K562 (cell line): ENCODE measurements around the gene SDHAF1. TPM values are rescaled to one million over a fixed set of nuclear protein-coding genes. Genes with fewer than 3 reads are reported as not detected.

Source experiments
- ATAC-seq: fragments of 200-7000 bp; cut with Tn5 transposase; 3 replicates; pipeline ENCODE4 v1.9.1; 2020; ENCODE audit warnings: moderate library complexity
- BruUV-seq: library from RNA; stranded (reverse); fragments of 400-500 nt; replicated peaks from 2 replicates; lab custom pipeline; 2021; lab: Mats Ljungman, UMichigan
- CTCF ChIA-PET: fragments of 300-600 bp; formaldehyde crosslinking; extraction: SDS; loops from one replicate; lab custom pipeline; 2021; ENCODE audit warnings: low intra/inter-chr PET ratio; lab: Yijun Ruan, JAX
- POLR2A ChIA-PET: fragments of 300-600, 350-650 bp; sonication (Branson Sonifier 250); formaldehyde crosslinking; extraction: SDS; loops from one replicate; lab custom pipeline; 2021; ENCODE audit warnings: antibody characterized with exemption, inconsistent platforms; lab: Yijun Ruan, JAX
- DNase-seq, 4 experiments: peaks; one replicate each; pipeline versions ENCODE4 v3.0.0 to v3.0.0-alpha.2; 2011 to 2018; ENCODE audit warnings: low spot score in 3 of 4, mixed read lengths in 3 of 4; ENCODE audit errors: extremely low read depth in 1 of 4
- FAIRE-seq: peaks from 2 replicates; lab custom pipeline; 2011; peaks lifted over from hg19 to GRCh38; lab: Jason Lieb, UNC
- H2AFZ ChIP-seq: 2 replicates; pipeline ENCODE4 v1.6.0; 2011; ENCODE audit warnings: low read depth, low read length, control low read depth, inconsistent platforms
- H3K27ac ChIP-seq: fragments of 200-600 bp; 3 replicates; pipeline ENCODE4 v1.8.0; 2011; ENCODE audit warnings: low read depth, mild to moderate bottlenecking, control low read depth, inconsistent platforms, low read length, moderate library complexity, mixed read lengths; ENCODE audit errors: extremely low read depth
- H3K27me3 ChIP-seq, 2 experiments: fragments of 300-600 bp in 1 of 2; 2 replicates in 1 of 2; 3 replicates in 1 of 2; pipeline versions ENCODE4 v1.6.0 to v1.8.0; 2011; ENCODE audit warnings: inconsistent platforms in 2 of 2, low read length in 2 of 2, mild to moderate bottlenecking in 1 of 2, mixed read lengths in 1 of 2, moderate library complexity in 1 of 2; ENCODE audit not compliant: control insufficient read depth in 2 of 2, insufficient read depth in 2 of 2
- H3K36me3 ChIP-seq: fragments of 300-600 bp; 3 replicates; pipeline ENCODE4 v1.8.0; 2011; ENCODE audit warnings: mild to moderate bottlenecking, low read length, inconsistent platforms; ENCODE audit not compliant: control insufficient read depth, insufficient read depth
- H3K4me1 ChIP-seq, 2 experiments: fragments of 200-600 bp in 1 of 2; replicated peaks in 1 of 2; 2 replicates in 1 of 2; 3 replicates in 1 of 2; pipeline versions ENCODE4 v1.5.1 to v1.8.0; 2011; ENCODE audit warnings: inconsistent platforms in 2 of 2, low read length in 2 of 2, mild to moderate bottlenecking in 1 of 2, mixed read lengths in 1 of 2, moderate library complexity in 1 of 2; ENCODE audit not compliant: control insufficient read depth in 2 of 2, insufficient read depth in 2 of 2
- H3K4me2 ChIP-seq: 2 replicates; pipeline ENCODE4 v1.6.1; 2011; ENCODE audit warnings: low read length, control low read depth, inconsistent platforms, mixed read lengths; ENCODE audit not compliant: insufficient read depth
- H3K4me3 ChIP-seq: fragments of 200-600 bp; sonication (generic), shearing (Covaris generic); 2 replicates; pipeline ENCODE4 v1.5.1; 2016; ENCODE audit warnings: control low read depth, inconsistent platforms
- H3K79me2 ChIP-seq: fragments of 200-600 bp; 3 replicates; pipeline ENCODE4 v1.8.0; 2011; ENCODE audit warnings: low read length, inconsistent platforms; ENCODE audit not compliant: control insufficient read depth, insufficient read depth
- H3K9ac ChIP-seq, 2 experiments: 2 replicates each; pipeline versions ENCODE4 v1.6.0 to v1.6.1; 2011; ENCODE audit warnings: low read depth in 2 of 2, low read length in 2 of 2, control low read depth in 1 of 2, inconsistent platforms in 1 of 2, mild to moderate bottlenecking in 1 of 2, mixed read lengths in 1 of 2; ENCODE audit not compliant: insufficient read depth in 1 of 2
- H3K9me1 ChIP-seq: one replicate; pipeline ENCODE4 v1.6.0; 2011; ENCODE audit warnings: inconsistent platforms, mild to moderate bottlenecking, low read length, moderate library complexity; ENCODE audit not compliant: control insufficient read depth, insufficient read depth
- H3K9me3 ChIP-seq: replicated peaks from 2 replicates; pipeline ENCODE4 v1.5.1; 2011; ENCODE audit warnings: low read depth, low read length, inconsistent platforms; ENCODE audit not compliant: control insufficient read depth, insufficient read depth
- H4K20me1 ChIP-seq: replicated peaks from 2 replicates; pipeline ENCODE4 v1.6.1; 2011; ENCODE audit warnings: low read length, inconsistent platforms, mixed read lengths; ENCODE audit not compliant: control insufficient read depth, insufficient read depth
- GTF3C2 ChIP-seq: IDR thresholded peaks from 3 replicates; pipeline ENCODE4 v1.6.1; 2011; ENCODE audit warnings: borderline replicate concordance, mild to moderate bottlenecking, moderate library complexity; ENCODE audit not compliant: insufficient read length; ENCODE audit errors: extremely low read depth
- MAX ChIP-seq: sonication (generic); formaldehyde crosslinking; IDR thresholded peaks from 2 replicates; pipeline ENCODE4 v1.9.0; 2022; ENCODE audit warnings: mild to moderate bottlenecking, missing genetic modification reagents
- POLR2G ChIP-seq: fragments of 200-400 bp; formaldehyde crosslinking; IDR thresholded peaks from 2 replicates; pipeline ENCODE4 v1.6.1; 2017; ENCODE audit warnings: low read depth, mild to moderate bottlenecking, antibody characterized with exemption, low read length, moderate library complexity
- RBFOX2 ChIP-seq: fragments of 200-400 bp; formaldehyde crosslinking; IDR thresholded peaks from 2 replicates; pipeline ENCODE4 v1.6.1; 2017; ENCODE audit warnings: low read depth, mild to moderate bottlenecking, low read length, moderate library complexity
- RNF2 ChIP-seq: sonication (generic); IDR thresholded peaks from 2 replicates; pipeline ENCODE4 v1.6.1; 2016
- SREBF2 ChIP-seq: sonication (generic); formaldehyde crosslinking; IDR thresholded peaks from 2 replicates; pipeline ENCODE4 v1.4.0; 2020; ENCODE audit warnings: mild to moderate bottlenecking, missing genetic modification reagents
- TFAP4 ChIP-seq: sonication (generic); formaldehyde crosslinking; IDR thresholded peaks from 2 replicates; pipeline ENCODE4 v1.8.0; 2022; ENCODE audit warnings: missing genetic modification reagents, mild to moderate bottlenecking, moderate library complexity, borderline replicate concordance
- ZBTB8A ChIP-seq: fragments of 450-650 bp; IDR thresholded peaks from 2 replicates; pipeline ENCODE4 v1.6.1; 2018; ENCODE audit warnings: mild to moderate bottlenecking, moderate library complexity; ENCODE audit not compliant: partially characterized antibody
- WGBS: fragments of 100-300 bp; shearing (Covaris generic); methylation state at CpG from one replicate; pipeline ENCODE4 v1.1.6; 2016; ENCODE audit warnings: low coverage, mixed read lengths; ENCODE audit not compliant: insufficient coverage; ENCODE audit errors: missing lambda C conversion rate; 5-methylcytosine and 5-hydroxymethylcytosine counted together
- in situ Hi-C: fragments of 300-500 bp; cut with MboI; formaldehyde crosslinking; loops from 4 replicates; pipeline ENCODE4 v1.15.0; 2018; ENCODE audit warnings: inconsistent platforms, mixed read lengths
- intact Hi-C: fragments of 100-400 bp; cut with micrococcal nuclease; formaldehyde crosslinking; loops from 2 replicates; pipeline ENCODE4 v1.14.2; 2022
- polyA plus RNA-seq, 8 experiments: library from polyadenylated mRNA; depleted of rRNA in 4 of 8; stranded (reverse) in 5 of 8; unstranded in 3 of 8; fragments of >200 nt; fragmentation: Nextera tagmentation in 2 of 8; fragmentation: Illumina TruSeq in 1 of 8; extraction: Ambion mirVana in 2 of 8; extraction: Trizol in 1 of 8; gene quantifications; 2 replicates each; pipeline versions ENCODE4 v1.2.1 to v1.2.3, GENCODE V29; 2011 to 2014; ENCODE audit warnings: inconsistent platforms in 1 of 8, missing spikeins in 1 of 8
- total RNA-seq, 7 experiments: library from RNA; depleted of rRNA in 6 of 7; stranded (reverse); fragments of >200 nt in 6 of 7; fragmentation: Illumina TruSeq in 2 of 7; extraction: Trizol in 2 of 7; gene quantifications; 2 replicates each; pipeline versions ENCODE4 v1.2.1 to v1.2.3, GENCODE V29; 2011 to 2021; ENCODE audit warnings: low replicate concordance in 1 of 7

The SDHAF1 gene
- total and polyA plus RNA-seq, 9 of the 15 experiments (the other 6 are each of a cell fraction or from before 2014, with no cell fraction given) = 0.42 to 55.7 (median 18.8) TPM

- no peak overlapping the region for H2AFZ ChIP-seq
- H3K4me2 ChIP-seq = no peak overlapping the region
- TF ChIP-seq GTF3C2 = no peak
- no peak for TF ChIP-seq ZBTB8A
- TF ChIP-seq RNF2 = no peak
- 0 out of 2 replicates have a peak, but pooled peaks have one; percentile 26 for TF ChIP-seq POLR2G
- 0 out of 2 replicates have a peak, but pooled peaks have one; percentile 35 for TF ChIP-seq RBFOX2
- TF ChIP-seq TFAP4 = no peak
- TF ChIP-seq MAX = no peak
- no peak for TF ChIP-seq SREBF2 (CRISPR knock-in tag)
- WGBS = 90% methylated on average over 10 of the region's 11 CpGs
- CTCF ChIA-PET = no interaction called here
- H3K4me3 ChIP-seq = no peak overlapping the region
- H3K9ac ChIP-seq = no peak overlapping the region; a peak in 1 of 4 replicates
- in situ Hi-C loops = no loop called here
- H3K9me3 ChIP-seq = no peaks in the 10 kb centered on the region
- peaks cover 7 to 26% of the 10 kb centered on the region in 2 experiments; a peak in 4 of 5 replicates for H3K4me1 ChIP-seq
- no peaks in the 10 kb centered on the region for H3K9me1 ChIP-seq
- no peaks in the 10 kb centered on the region for H3K27me3 ChIP-seq
- ATAC-seq (no peak), DNase-seq (no peak), FAIRE-seq (no peak)
- 0 out of 3 replicates have a peak, but pooled peaks cover 2% of the 10 kb centered on the region for H3K36me3 ChIP-seq
- intact Hi-C loops = no loop called here
- H3K27ac ChIP-seq = no peak overlapping the region
- no TSS peak for BruUV-seq
- no peaks in the 10 kb centered on the region for H4K20me1 ChIP-seq
- peaks cover 24% of the 10 kb centered on the region for H3K79me2 ChIP-seq
- POLR2A ChIA-PET = interaction anchor here (1.0 kb wide), 1 partner anchor 11 kb away, joined by 4 read pairs; no protein-coding TSS in a partner anchor
Observed at GRCh38 chr19:36010402-36010801, 15.4 kb downstream of the SDHAF1 start.
